ENCODE measurements around the gene SLC16A3. TPM values are rescaled to one million over a fixed set of nuclear protein-coding genes. Genes with fewer than 3 reads are reported as not detected.
A peak's percentile ranks its signal among the peaks of the same experiment; 100 is the strongest.

The SLC16A3 gene
- total and polyA plus RNA-seq, 10 of the 15 experiments (the other 5 are each of a cell fraction or from before 2014, with no cell fraction given) = 0.10 to 46.5 (median 8.0) TPM

DNA sequence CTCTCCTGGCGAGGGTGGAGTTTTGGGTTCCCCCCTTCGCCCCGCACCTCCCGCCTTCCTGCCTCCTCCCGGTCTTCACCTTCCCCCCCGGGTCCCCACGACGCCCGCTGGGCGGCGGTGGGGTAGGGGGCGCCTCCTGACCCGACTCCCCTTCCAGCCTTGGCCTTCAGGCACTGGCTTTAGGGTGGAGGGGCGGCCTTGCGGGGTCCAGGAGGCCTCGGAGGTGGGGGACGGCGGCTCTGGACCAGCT lies 2.4 kb downstream of the SLC16A3 start:
- Histone ChIP-seq H3K4me2 (ENCODE audit: control insufficient read depth, insufficient read depth) (peak overlapping the region; percentile 79), H3K4me1 (ENCODE audit: control insufficient read depth, insufficient read depth, low read length) (peaks cover 38% of the 10 kb centered on the region), H3K9me3 (replicated peaks; ENCODE audit: control insufficient read depth, insufficient read depth, low read length) (no peaks in the 10 kb centered on the region), H3K36me3 (ENCODE audit: control insufficient read depth in 2 of 2, insufficient read depth in 2 of 2, low read length in 1 of 2) (peaks cover 0 to 6% of the 10 kb centered on the region in 2 experiments; a peak in 3 of 4 replicates), H2AFZ (ENCODE audit: control insufficient read depth, low read depth, low read length) (no peak overlapping the region), H3K27me3 (replicated peaks in 1 of 2; ENCODE audit: control insufficient read depth in 2 of 2, insufficient read depth in 2 of 2, low read length in 1 of 2) (no peaks in the 10 kb centered on the region), H3K4me3 (peak overlapping the region; percentile 99), H3K79me2 (ENCODE audit: control insufficient read depth, insufficient read depth, low read length) (peaks cover 76% of the 10 kb centered on the region), H4K20me1 (ENCODE audit: control insufficient read depth, insufficient read depth) (no peaks in the 10 kb centered on the region), H3K27ac (ENCODE audit: control insufficient read depth, insufficient read depth) (peak overlapping the region; percentile 73), H3K9ac (ENCODE audit: control insufficient read depth, insufficient read depth, low read length) (peak overlapping the region; percentile 85)
- ATAC-seq (peak; percentile 64), FAIRE-seq (no peak), DNase-seq (ENCODE audit: low read depth, low spot score) (no peak)
- in situ Hi-C loops (cut with MboI) = no loop called here
- ChIA-PET CTCF (interaction anchor here (2.0 kb wide), 1 partner anchor 25 kb away, joined by 8 read pairs; no protein-coding TSS in a partner anchor), SMC1A (ENCODE audit: uncharacterized antibody, unreplicated experiment) (interaction anchor here (1.1 kb wide), 1 partner anchor 25 kb away, joined by 8 read pairs; no protein-coding TSS in a partner anchor), POLR2A (interaction anchor here (1.1 to 3.9 kb wide), 6 partner anchors 13 to 66 kb away, joined by 3 to 17 read pairs (median 4); partner anchors contain the start of gene CCDC57), RAD21 (ENCODE audit: unreplicated experiment) (interaction anchor here (0.9 kb wide), 1 partner anchor 72 kb away, joined by 4 read pairs; no protein-coding TSS in a partner anchor)
- TF ChIP-seq MXI1 (IDR thresholded peaks at IDR 0.05; ENCODE audit: low read depth, low read length) (0 out of 2 replicates have a peak, but pooled peaks have one; percentile 8), MEF2B (IDR thresholded peaks at IDR 0.05; ENCODE audit: partially characterized antibody, poor library complexity, severe bottlenecking) (peak; percentile 9), RAD21 (IDR thresholded peaks at IDR 0.05; ENCODE audit: insufficient read depth, low read depth, low read length) (no peak), BCL3 (IDR thresholded peaks at IDR 0.05; ENCODE audit: borderline replicate concordance, insufficient read depth, low read depth, low read length, poor library complexity, severe bottlenecking) (no peak), CHD2 (IDR thresholded peaks at IDR 0.05; ENCODE audit: borderline replicate concordance, low read depth, low read length) (no peak), POLR2AphosphoS2 (IDR thresholded peaks at IDR 0.05; ENCODE audit: low read depth, low read length) (0 out of 2 replicates have a peak, but pooled peaks have one; percentile 13), NR2C1 (IDR thresholded peaks at IDR 0.05) (no peak), LARP7 (IDR thresholded peaks at IDR 0.05) (no peak), BCL11A (IDR thresholded peaks at IDR 0.05; ENCODE audit: low read depth, low read length) (no peak), NR2F1 (conservative IDR thresholded peaks at IDR 0.05) (no peak), YY1 (IDR thresholded peaks at IDR 0.05; ENCODE audit: low read depth, low read length) (no peak), EED (IDR thresholded peaks at IDR 0.05; ENCODE audit: low read depth) (no peak), RUNX3 (IDR thresholded peaks at IDR 0.05; ENCODE audit: low read length) (no peak)
- intact Hi-C loops (cut with micrococcal nuclease; ENCODE audit: unreplicated experiment) = loop anchor here (5.0 kb wide), 1 partner anchor 181 kb away; no protein-coding TSS in a partner anchor
- BruUV-seq (replicated peaks) = no TSS peak
- 0% methylated on average over 7 of the region's 18 CpGs for WGBS (ENCODE audit: insufficient coverage, insufficient replicate concordance, low lambda C conversion rate, missing lambda C conversion rate)
